K562 (cell line): ENCODE measurements around the gene SPTBN4. TPM values are rescaled to one million over a fixed set of nuclear protein-coding genes. Genes with fewer than 3 reads are reported as not detected.
"Not testable (repeated sequence)": the region's sequence is repeated elsewhere in the genome, so short reads cannot be mapped to it uniquely, and the experiment has no call there.

ENCODE experiments used
- ATAC-seq: fragments of 200-7000 bp; cut with Tn5 transposase; 3 replicates; pipeline ENCODE4 v1.9.1; 2020; ENCODE audit warnings: moderate library complexity
- BruUV-seq: library from RNA; stranded (reverse); fragments of 400-500 nt; replicated peaks from 2 replicates; lab custom pipeline; 2021; lab: Mats Ljungman, UMichigan
- CTCF ChIA-PET: fragments of 300-600 bp; formaldehyde crosslinking; extraction: SDS; loops from one replicate; lab custom pipeline; 2021; ENCODE audit warnings: low intra/inter-chr PET ratio; lab: Yijun Ruan, JAX
- POLR2A ChIA-PET: fragments of 300-600, 350-650 bp; sonication (Branson Sonifier 250); formaldehyde crosslinking; extraction: SDS; loops from one replicate; lab custom pipeline; 2021; ENCODE audit warnings: antibody characterized with exemption, inconsistent platforms; lab: Yijun Ruan, JAX
- DNase-seq, 4 experiments: peaks; one replicate each; pipeline versions ENCODE4 v3.0.0 to v3.0.0-alpha.2; 2011 to 2018; ENCODE audit warnings: low spot score in 3 of 4, mixed read lengths in 3 of 4; ENCODE audit errors: extremely low read depth in 1 of 4
- FAIRE-seq: peaks from 2 replicates; lab custom pipeline; 2011; peaks lifted over from hg19 to GRCh38; lab: Jason Lieb, UNC
- H2AFZ ChIP-seq: 2 replicates; pipeline ENCODE4 v1.6.0; 2011; ENCODE audit warnings: low read depth, low read length, control low read depth, inconsistent platforms
- H3K27ac ChIP-seq: fragments of 200-600 bp; 3 replicates; pipeline ENCODE4 v1.8.0; 2011; ENCODE audit warnings: low read depth, mild to moderate bottlenecking, control low read depth, inconsistent platforms, low read length, moderate library complexity, mixed read lengths; ENCODE audit errors: extremely low read depth
- H3K27me3 ChIP-seq, 2 experiments: fragments of 300-600 bp in 1 of 2; 2 replicates in 1 of 2; 3 replicates in 1 of 2; pipeline versions ENCODE4 v1.6.0 to v1.8.0; 2011; ENCODE audit warnings: inconsistent platforms in 2 of 2, low read length in 2 of 2, mild to moderate bottlenecking in 1 of 2, mixed read lengths in 1 of 2, moderate library complexity in 1 of 2; ENCODE audit not compliant: control insufficient read depth in 2 of 2, insufficient read depth in 2 of 2
- H3K36me3 ChIP-seq: fragments of 300-600 bp; 3 replicates; pipeline ENCODE4 v1.8.0; 2011; ENCODE audit warnings: mild to moderate bottlenecking, low read length, inconsistent platforms; ENCODE audit not compliant: control insufficient read depth, insufficient read depth
- H3K4me1 ChIP-seq, 2 experiments: fragments of 200-600 bp in 1 of 2; replicated peaks in 1 of 2; 2 replicates in 1 of 2; 3 replicates in 1 of 2; pipeline versions ENCODE4 v1.5.1 to v1.8.0; 2011; ENCODE audit warnings: inconsistent platforms in 2 of 2, low read length in 2 of 2, mild to moderate bottlenecking in 1 of 2, mixed read lengths in 1 of 2, moderate library complexity in 1 of 2; ENCODE audit not compliant: control insufficient read depth in 2 of 2, insufficient read depth in 2 of 2
- H3K4me2 ChIP-seq: 2 replicates; pipeline ENCODE4 v1.6.1; 2011; ENCODE audit warnings: low read length, control low read depth, inconsistent platforms, mixed read lengths; ENCODE audit not compliant: insufficient read depth
- H3K4me3 ChIP-seq: fragments of 200-600 bp; sonication (generic), shearing (Covaris generic); 2 replicates; pipeline ENCODE4 v1.5.1; 2016; ENCODE audit warnings: control low read depth, inconsistent platforms
- H3K79me2 ChIP-seq: fragments of 200-600 bp; 3 replicates; pipeline ENCODE4 v1.8.0; 2011; ENCODE audit warnings: low read length, inconsistent platforms; ENCODE audit not compliant: control insufficient read depth, insufficient read depth
- H3K9ac ChIP-seq, 2 experiments: 2 replicates each; pipeline versions ENCODE4 v1.6.0 to v1.6.1; 2011; ENCODE audit warnings: low read depth in 2 of 2, low read length in 2 of 2, control low read depth in 1 of 2, inconsistent platforms in 1 of 2, mild to moderate bottlenecking in 1 of 2, mixed read lengths in 1 of 2; ENCODE audit not compliant: insufficient read depth in 1 of 2
- H3K9me1 ChIP-seq: one replicate; pipeline ENCODE4 v1.6.0; 2011; ENCODE audit warnings: inconsistent platforms, mild to moderate bottlenecking, low read length, moderate library complexity; ENCODE audit not compliant: control insufficient read depth, insufficient read depth
- H3K9me3 ChIP-seq: replicated peaks from 2 replicates; pipeline ENCODE4 v1.5.1; 2011; ENCODE audit warnings: low read depth, low read length, inconsistent platforms; ENCODE audit not compliant: control insufficient read depth, insufficient read depth
- H4K20me1 ChIP-seq: replicated peaks from 2 replicates; pipeline ENCODE4 v1.6.1; 2011; ENCODE audit warnings: low read length, inconsistent platforms, mixed read lengths; ENCODE audit not compliant: control insufficient read depth, insufficient read depth
- ILK ChIP-seq: fragments of 450-650 bp; IDR thresholded peaks from 2 replicates; pipeline ENCODE4 v1.6.1; 2016; ENCODE audit warnings: missing genetic modification characterization, low read depth, mild to moderate bottlenecking, missing compliant biosample characterization, moderate library complexity, borderline replicate concordance
- KAT7 ChIP-seq: sonication (generic); formaldehyde crosslinking; IDR thresholded peaks from 2 replicates; pipeline ENCODE4 v1.8.0; 2022; ENCODE audit warnings: missing genetic modification reagents, mild to moderate bottlenecking, borderline replicate concordance
- NFRKB ChIP-seq: fragments of 450-650 bp; IDR thresholded peaks from 2 replicates; pipeline ENCODE4 v1.6.1; 2016; ENCODE audit warnings: low read depth
- RBM25 ChIP-seq: fragments of 200-400 bp; formaldehyde crosslinking; IDR thresholded peaks from 2 replicates; pipeline ENCODE4 v1.6.1; 2018; ENCODE audit warnings: low read length, low read depth, moderate library complexity; ENCODE audit not compliant: severe bottlenecking
- ZNF121 ChIP-seq: sonication (generic); formaldehyde crosslinking; conservative IDR thresholded peaks from 2 replicates; pipeline ENCODE4 v1.8.0; 2022; ENCODE audit warnings: missing genetic modification reagents
- WGBS: fragments of 100-300 bp; shearing (Covaris generic); methylation state at CpG from one replicate; pipeline ENCODE4 v1.1.6; 2016; ENCODE audit warnings: low coverage, mixed read lengths; ENCODE audit not compliant: insufficient coverage; ENCODE audit errors: missing lambda C conversion rate; 5-methylcytosine and 5-hydroxymethylcytosine counted together
- in situ Hi-C: fragments of 300-500 bp; cut with MboI; formaldehyde crosslinking; loops from 4 replicates; pipeline ENCODE4 v1.15.0; 2018; ENCODE audit warnings: inconsistent platforms, mixed read lengths
- intact Hi-C: fragments of 100-400 bp; cut with micrococcal nuclease; formaldehyde crosslinking; loops from 2 replicates; pipeline ENCODE4 v1.14.2; 2022
- polyA plus RNA-seq, 8 experiments: library from polyadenylated mRNA; depleted of rRNA in 4 of 8; stranded (reverse) in 5 of 8; unstranded in 3 of 8; fragments of >200 nt; fragmentation: Nextera tagmentation in 2 of 8; fragmentation: Illumina TruSeq in 1 of 8; extraction: Ambion mirVana in 2 of 8; extraction: Trizol in 1 of 8; gene quantifications; 2 replicates each; pipeline versions ENCODE4 v1.2.1 to v1.2.3, GENCODE V29; 2011 to 2014; ENCODE audit warnings: inconsistent platforms in 1 of 8, missing spikeins in 1 of 8
- total RNA-seq, 7 experiments: library from RNA; depleted of rRNA in 6 of 7; stranded (reverse); fragments of >200 nt in 6 of 7; fragmentation: Illumina TruSeq in 2 of 7; extraction: Trizol in 2 of 7; gene quantifications; 2 replicates each; pipeline versions ENCODE4 v1.2.1 to v1.2.3, GENCODE V29; 2011 to 2021; ENCODE audit warnings: low replicate concordance in 1 of 7

Gene SPTBN4
- total and polyA plus RNA-seq, 9 of the 15 experiments (the other 6 are each of a cell fraction or from before 2014, with no cell fraction given): 0.01 to 1.5 (median 0.86) TPM

DNA sequence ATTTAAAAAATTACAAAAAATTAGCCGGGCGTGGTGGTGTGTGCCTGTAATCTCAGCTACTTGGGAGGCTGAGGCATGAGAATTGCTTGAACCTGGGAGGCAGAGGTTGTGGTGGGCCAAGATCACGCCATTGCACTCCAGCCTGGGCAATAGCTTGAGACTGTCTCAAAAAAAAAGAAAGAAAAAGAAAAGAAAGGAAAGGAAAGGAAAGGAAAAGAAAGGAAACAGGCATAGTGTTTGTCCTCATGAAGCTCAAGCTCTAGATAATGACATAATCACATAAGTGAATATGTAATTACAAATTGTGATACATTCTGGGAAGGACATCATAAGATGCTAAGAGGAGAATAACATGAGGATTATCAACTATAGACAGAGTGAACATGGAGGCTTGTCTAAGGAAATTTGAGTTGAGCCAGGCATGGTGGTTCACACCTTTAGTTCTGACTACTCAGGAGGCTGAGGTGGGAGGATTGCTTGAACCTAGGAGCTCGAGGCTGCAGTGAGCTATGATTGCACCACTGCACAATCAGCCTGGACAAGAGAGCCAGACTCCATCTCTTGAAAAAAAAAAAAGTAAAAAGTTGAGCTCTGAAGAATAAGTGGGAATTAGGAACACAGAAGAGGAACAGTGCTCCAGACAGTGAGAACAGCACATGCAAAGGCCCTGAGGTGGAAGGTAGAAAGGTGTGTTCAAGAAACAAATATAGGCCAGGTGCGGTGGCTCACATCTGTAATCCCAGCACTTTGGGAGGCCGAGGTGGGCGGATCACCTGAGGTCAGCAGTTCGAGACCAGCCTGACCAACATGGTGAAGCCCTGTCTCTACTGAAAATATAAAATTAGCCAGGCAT is 34.1 kb downstream of the SPTBN4 start:
- H3K36me3 ChIP-seq, intact Hi-C loops, BruUV-seq, H3K9me1 ChIP-seq, ATAC-seq, H3K27me3 ChIP-seq, H3K27ac ChIP-seq, H3K79me2 ChIP-seq, H3K9ac ChIP-seq, H3K4me3 ChIP-seq, H4K20me1 ChIP-seq, H3K9me3 ChIP-seq, FAIRE-seq, in situ Hi-C loops, H3K4me2 ChIP-seq, DNase-seq, CTCF ChIA-PET, H2AFZ ChIP-seq: not testable (repeated sequence)
- 28% methylated on average over 8 of the region's 8 CpGs for WGBS
- TF ChIP-seq ZNF121 (CRISPR knock-in tag) (peak; percentile 47), RBM25 (peak; percentile 51)
- H3K4me1 ChIP-seq: peaks cover 0 to 10% of the 10 kb centered on the region in 2 experiments; a peak in 2 of 5 replicates
- POLR2A ChIA-PET: interaction anchor here (0.9 to 1.2 kb wide), 2 partner anchors 9 to 12 kb away, joined by 3 to 6 read pairs; no protein-coding TSS in a partner anchor

- peaks cover 0 to 8% of the 10 kb centered on the region in 2 experiments; a peak in 2 of 5 replicates for H3K27me3 ChIP-seq
- H3K9me1 ChIP-seq: no peaks in the 10 kb centered on the region
- no peak overlapping the region for H2AFZ ChIP-seq
- 15% methylated on average over 4 of the region's 4 CpGs for WGBS
- CTCF ChIA-PET: no interaction called here
- BruUV-seq: no TSS peak
- H3K36me3 ChIP-seq: no peaks in the 10 kb centered on the region
- intact Hi-C loops: no loop called here
- H3K4me3 ChIP-seq: no peak overlapping the region
- no peaks in the 10 kb centered on the region for H4K20me1 ChIP-seq
- H3K4me2 ChIP-seq: no peak overlapping the region
- in situ Hi-C loops: no loop called here
- H3K4me1 ChIP-seq: peaks cover 0 to 14% of the 10 kb centered on the region in 2 experiments; a peak in 2 of 5 replicates
- no peaks in the 10 kb centered on the region for H3K9me3 ChIP-seq
- ATAC-seq (no peak), DNase-seq (no peak), FAIRE-seq (no peak)
- H3K9ac ChIP-seq: no peak overlapping the region
- H3K27ac ChIP-seq: no peak overlapping the region
- no peaks in the 10 kb centered on the region for H3K79me2 ChIP-seq
- POLR2A ChIA-PET: interaction anchor here (0.7 to 1.6 kb wide), 2 partner anchors 9 to 16 kb away, joined by 3 to 6 read pairs; no protein-coding TSS in a partner anchor
- TF ChIP-seq NFRKB: no peak
- TF ChIP-seq ILK (tag): no peak
- no peak for TF ChIP-seq KAT7
Measured at GRCh38 chr19:40501599-40501998, 34.8 kb downstream of the SPTBN4 start.
